ENCODE measurements around the gene EPHA4.

The EPHA4 gene

GRCh38 chr2:221465776-221466175 lies 106.3 kb downstream of the EPHA4 start:
- H3K27me3 ChIP-seq (ENCODE audit: control insufficient read depth in 1 of 2, insufficient read depth in 2 of 2, low read length in 2 of 2) = no peaks in the 10 kb centered on the region
- H3K4me3 ChIP-seq (ENCODE audit: low read depth in 1 of 2, low read length in 2 of 2) = no peak overlapping the region
- peaks cover 40% of the 10 kb centered on the region for H3K4me1 ChIP-seq (ENCODE audit: insufficient read depth, low read length)
- no peak overlapping the region for H3K27ac ChIP-seq (ENCODE audit: low read depth, low read length)
- H3K36me3 ChIP-seq (ENCODE audit: insufficient read depth, low read length) = no peaks in the 10 kb centered on the region
- no peaks in the 10 kb centered on the region for H3K9me3 ChIP-seq (ENCODE audit: low read length)
- H3K9ac ChIP-seq (ENCODE audit: low read length) = no peak overlapping the region

- Histone ChIP-seq H3K4me1 (ENCODE audit: insufficient read depth, low read length) (peaks cover 35% of the 10 kb centered on the region), H3K27ac (ENCODE audit: low read depth, low read length) (no peak overlapping the region), H3K27me3 (ENCODE audit: control insufficient read depth in 1 of 2, insufficient read depth in 2 of 2, low read length in 2 of 2) (no peaks in the 10 kb centered on the region), H3K9ac (ENCODE audit: low read length) (no peak overlapping the region), H3K4me3 (ENCODE audit: low read depth in 1 of 2, low read length in 2 of 2) (no peak overlapping the region), H3K36me3 (ENCODE audit: insufficient read depth, low read length) (no peaks in the 10 kb centered on the region), H3K9me3 (ENCODE audit: low read length) (no peaks in the 10 kb centered on the region)
Measured at GRCh38 chr2:221464971-221465370, 107.1 kb downstream of the EPHA4 start.

- no peaks in the 10 kb centered on the region for H3K36me3 ChIP-seq (ENCODE audit: insufficient read depth, low read length)
- H3K27me3 ChIP-seq (ENCODE audit: control insufficient read depth in 1 of 2, insufficient read depth in 2 of 2, low read length in 2 of 2) = no peaks in the 10 kb centered on the region
- no peak overlapping the region for H3K27ac ChIP-seq (ENCODE audit: low read depth, low read length)
- H3K9me3 ChIP-seq (ENCODE audit: low read length) = no peaks in the 10 kb centered on the region
- H3K4me3 ChIP-seq (ENCODE audit: low read depth in 1 of 2, low read length in 2 of 2) = no peak overlapping the region
- H3K4me1 ChIP-seq (ENCODE audit: insufficient read depth, low read length) = peaks cover 30% of the 10 kb centered on the region
- H3K9ac ChIP-seq (ENCODE audit: low read length) = no peak overlapping the region
Measured at GRCh38 chr2:221463241-221463896, 108.7 kb downstream of the EPHA4 start.

GRCh38 chr2:221461901-221462300 lies 110.2 kb downstream of the EPHA4 start:
- Histone ChIP-seq H3K27ac (ENCODE audit: low read depth, low read length) (no peak overlapping the region), H3K9me3 (ENCODE audit: low read length) (no peaks in the 10 kb centered on the region), H3K4me1 (ENCODE audit: insufficient read depth, low read length) (peaks cover 17% of the 10 kb centered on the region), H3K9ac (ENCODE audit: low read length) (no peak overlapping the region), H3K4me3 (ENCODE audit: low read depth in 1 of 2, low read length in 2 of 2) (no peak overlapping the region), H3K36me3 (ENCODE audit: insufficient read depth, low read length) (no peaks in the 10 kb centered on the region), H3K27me3 (ENCODE audit: control insufficient read depth in 1 of 2, insufficient read depth in 2 of 2, low read length in 2 of 2) (no peaks in the 10 kb centered on the region)

GRCh38 chr2:221460136-221460535 lies 112.0 kb downstream of the EPHA4 start:
- Histone ChIP-seq H3K4me3 (ENCODE audit: low read depth in 1 of 2, low read length in 2 of 2) (no peak overlapping the region), H3K9me3 (ENCODE audit: low read length) (no peaks in the 10 kb centered on the region)

GRCh38 chr2:221458578-221458977 lies 113.5 kb downstream of the EPHA4 start:
- Histone ChIP-seq H3K9me3 (ENCODE audit: low read length) (no peaks in the 10 kb centered on the region), H3K27ac (ENCODE audit: low read depth, low read length) (no peak overlapping the region), H3K9ac (ENCODE audit: low read length) (no peak overlapping the region), H3K27me3 (ENCODE audit: control insufficient read depth in 1 of 2, insufficient read depth in 2 of 2, low read length in 2 of 2) (no peaks in the 10 kb centered on the region), H3K36me3 (ENCODE audit: insufficient read depth, low read length) (peaks cover 5% of the 10 kb centered on the region), H3K4me3 (ENCODE audit: low read depth in 1 of 2, low read length in 2 of 2) (no peak overlapping the region), H3K4me1 (ENCODE audit: insufficient read depth, low read length) (no peaks in the 10 kb centered on the region)

More at GRCh38 chr2:221460136-221460535, 112.0 kb downstream of the EPHA4 start:
- H3K36me3 ChIP-seq (ENCODE audit: insufficient read depth, low read length) = peaks cover 5% of the 10 kb centered on the region
- no peak overlapping the region for H3K27ac ChIP-seq (ENCODE audit: low read depth, low read length)
- no peak overlapping the region for H3K9ac ChIP-seq (ENCODE audit: low read length)
- peaks cover 5% of the 10 kb centered on the region for H3K4me1 ChIP-seq (ENCODE audit: insufficient read depth, low read length)
- no peaks in the 10 kb centered on the region for H3K27me3 ChIP-seq (ENCODE audit: control insufficient read depth in 1 of 2, insufficient read depth in 2 of 2, low read length in 2 of 2)

- H3K27me3 ChIP-seq (ENCODE audit: control insufficient read depth in 1 of 2, insufficient read depth in 2 of 2, low read length in 2 of 2) = no peaks in the 10 kb centered on the region
- H3K4me1 ChIP-seq (ENCODE audit: insufficient read depth, low read length) = no peaks in the 10 kb centered on the region
- H3K9ac ChIP-seq (ENCODE audit: low read length) = no peak overlapping the region
- no peak overlapping the region for H3K27ac ChIP-seq (ENCODE audit: low read depth, low read length)
- no peaks in the 10 kb centered on the region for H3K9me3 ChIP-seq (ENCODE audit: low read length)
- H3K36me3 ChIP-seq (ENCODE audit: insufficient read depth, low read length) = peaks cover 5% of the 10 kb centered on the region
- no peak overlapping the region for H3K4me3 ChIP-seq (ENCODE audit: low read depth in 1 of 2, low read length in 2 of 2)
Measured at GRCh38 chr2:221455214-221455613, 116.9 kb downstream of the EPHA4 start.

- H3K9me3 ChIP-seq (ENCODE audit: low read length) = no peaks in the 10 kb centered on the region
- H3K4me3 ChIP-seq (ENCODE audit: low read depth in 1 of 2, low read length in 2 of 2) = no peak overlapping the region
- H3K27ac ChIP-seq (ENCODE audit: low read depth, low read length) = no peak overlapping the region
- no peak overlapping the region for H3K9ac ChIP-seq (ENCODE audit: low read length)
- H3K4me1 ChIP-seq (ENCODE audit: insufficient read depth, low read length) = no peaks in the 10 kb centered on the region
- H3K36me3 ChIP-seq (ENCODE audit: insufficient read depth, low read length) = peaks cover 5% of the 10 kb centered on the region
- no peaks in the 10 kb centered on the region for H3K27me3 ChIP-seq (ENCODE audit: control insufficient read depth in 1 of 2, insufficient read depth in 2 of 2, low read length in 2 of 2)
Measured at GRCh38 chr2:221454459-221455105, 117.5 kb downstream of the EPHA4 start.

GRCh38 chr2:221451862-221452788 lies 120.0 kb downstream of the EPHA4 start:
- Histone ChIP-seq H3K9ac (ENCODE audit: low read length) (no peak overlapping the region), H3K27me3 (ENCODE audit: control insufficient read depth in 1 of 2, insufficient read depth in 2 of 2, low read length in 2 of 2) (no peaks in the 10 kb centered on the region), H3K9me3 (ENCODE audit: low read length) (no peaks in the 10 kb centered on the region), H3K4me1 (ENCODE audit: insufficient read depth, low read length) (no peaks in the 10 kb centered on the region), H3K36me3 (ENCODE audit: insufficient read depth, low read length) (peaks cover 5% of the 10 kb centered on the region), H3K27ac (ENCODE audit: low read depth, low read length) (no peak overlapping the region), H3K4me3 (ENCODE audit: low read depth in 1 of 2, low read length in 2 of 2) (no peak overlapping the region)

GRCh38 chr2:221450280-221450679 lies 121.8 kb downstream of the EPHA4 start:
- Histone ChIP-seq H3K27me3 (ENCODE audit: control insufficient read depth in 1 of 2, insufficient read depth in 2 of 2, low read length in 2 of 2) (no peaks in the 10 kb centered on the region), H3K36me3 (ENCODE audit: insufficient read depth, low read length) (peaks cover under 1% of the 10 kb centered on the region), H3K4me1 (ENCODE audit: insufficient read depth, low read length) (no peaks in the 10 kb centered on the region), H3K9ac (ENCODE audit: low read length) (no peak overlapping the region), H3K4me3 (ENCODE audit: low read depth in 1 of 2, low read length in 2 of 2) (no peak overlapping the region), H3K9me3 (ENCODE audit: low read length) (no peaks in the 10 kb centered on the region), H3K27ac (ENCODE audit: low read depth, low read length) (no peak overlapping the region)

- Histone ChIP-seq H3K9ac (ENCODE audit: low read length) (no peak overlapping the region), H3K36me3 (ENCODE audit: insufficient read depth, low read length) (no peaks in the 10 kb centered on the region), H3K4me3 (ENCODE audit: low read depth in 1 of 2, low read length in 2 of 2) (no peak overlapping the region), H3K27me3 (ENCODE audit: control insufficient read depth in 1 of 2, insufficient read depth in 2 of 2, low read length in 2 of 2) (no peaks in the 10 kb centered on the region), H3K4me1 (ENCODE audit: insufficient read depth, low read length) (no peaks in the 10 kb centered on the region), H3K9me3 (ENCODE audit: low read length) (no peaks in the 10 kb centered on the region), H3K27ac (ENCODE audit: low read depth, low read length) (no peak overlapping the region)
Measured at GRCh38 chr2:221449406-221449805, 122.7 kb downstream of the EPHA4 start.
